Central memory CD8-positive, alpha-beta T cell (primary cell): ENCODE measurements around the gene SND1.

Experiments used
- ATAC-seq: fragments of 150-1000 bp; cut with Tn5 transposase; replicated peaks from 2 replicates; pipeline ENCODE4 v1.10.0; 2022; ENCODE audit warnings: mild to moderate bottlenecking, moderate FRiP score, moderate number of reproducible peaks; ENCODE audit not compliant: poor library complexity, severe bottlenecking; ENCODE audit errors: extremely low read depth
- DNase-seq, 2 donors: peaks; one replicate each; pipeline ENCODE4 v3.0.0; 2021; ENCODE audit warnings: low spot score in 2 of 2
- H3K27ac Mint-ChIP-seq: one replicate; pipeline ENCODE4 v1.8.0; 2022; ENCODE audit warnings: low read depth, mild to moderate bottlenecking, moderate library complexity, mixed read lengths
- H3K27me3 Mint-ChIP-seq: one replicate; pipeline ENCODE4 v1.8.0; 2022; ENCODE audit warnings: mixed read lengths
- H3K36me3 Mint-ChIP-seq: one replicate; pipeline ENCODE4 v1.8.0; 2022; ENCODE audit warnings: mild to moderate bottlenecking, moderate library complexity, mixed read lengths; ENCODE audit not compliant: insufficient read depth
- H3K4me1 Mint-ChIP-seq: one replicate; pipeline ENCODE4 v1.8.0; 2022; ENCODE audit warnings: mixed read lengths
- H3K4me3 Mint-ChIP-seq: one replicate; pipeline ENCODE4 v1.8.0; 2022; ENCODE audit warnings: mild to moderate bottlenecking, moderate library complexity, mixed read lengths
- H3K9me3 Mint-ChIP-seq: one replicate; pipeline ENCODE4 v1.8.0; 2022; ENCODE audit warnings: mixed read lengths

SND1 gene

DNA sequence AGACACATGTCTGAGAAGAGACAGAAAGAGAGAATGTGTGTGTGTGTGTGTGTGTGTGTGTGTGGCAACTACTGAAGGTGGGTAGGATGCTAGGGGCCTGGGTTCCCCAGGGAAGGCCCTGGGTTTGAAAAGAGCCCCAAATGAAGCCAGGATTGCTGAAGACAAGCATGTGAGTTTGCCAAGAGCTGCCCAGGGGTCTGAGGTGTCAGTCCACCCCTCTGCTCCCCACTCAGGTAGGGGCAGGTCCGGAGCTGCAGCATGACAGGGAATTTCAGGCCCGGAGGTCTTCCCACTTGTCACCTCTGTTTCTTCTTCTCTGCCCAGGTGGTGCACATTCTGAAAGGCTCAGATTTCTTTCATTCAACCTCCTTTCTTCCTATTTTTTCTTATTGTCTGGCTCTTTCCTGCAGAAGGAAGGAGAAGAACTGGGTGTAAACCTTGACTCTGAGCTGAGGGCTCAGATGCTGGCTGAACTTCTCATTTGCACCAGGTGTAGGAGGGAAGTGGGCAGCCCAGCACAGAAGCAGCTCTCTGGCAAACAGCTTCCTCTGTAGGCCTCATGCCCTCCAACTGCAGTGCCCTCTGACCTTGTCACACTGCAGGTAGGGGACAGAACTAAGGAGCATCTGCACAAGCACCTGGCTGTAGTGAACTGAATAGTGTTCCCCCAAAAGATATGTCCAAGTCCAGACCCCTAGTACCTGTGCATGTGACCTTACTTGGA lies 458.8 kb downstream of the SND1 start:
- Mint-ChIP-seq H3K36me3 (peaks cover 5% of the 10 kb centered on the region), H3K4me1 (peaks cover 61% of the 10 kb centered on the region), H3K4me3 (peak overlapping the region; percentile 64), H3K9me3 (no peaks in the 10 kb centered on the region), H3K27me3 (no peaks in the 10 kb centered on the region), H3K27ac (peak overlapping the region; percentile 67)
- DNase-seq (no peak), ATAC-seq (no peak)

GRCh38 chr7:128112018-128112780 lies 460.2 kb downstream of the SND1 start:
- H3K27ac Mint-ChIP-seq = no peak overlapping the region
- H3K36me3 Mint-ChIP-seq = peaks cover 10% of the 10 kb centered on the region
- H3K27me3 Mint-ChIP-seq = no peaks in the 10 kb centered on the region
- H3K4me3 Mint-ChIP-seq = peak overlapping the region; percentile 33
- DNase-seq = no peak
- H3K4me1 Mint-ChIP-seq = peaks cover 53% of the 10 kb centered on the region
- ATAC-seq = no peak
- H3K9me3 Mint-ChIP-seq = no peaks in the 10 kb centered on the region

GRCh38 chr7:128112781-128113221 lies 460.8 kb downstream of the SND1 start:
- H3K9me3 Mint-ChIP-seq = no peaks in the 10 kb centered on the region
- H3K27ac Mint-ChIP-seq = no peak overlapping the region
- no peak for ATAC-seq

GRCh38 chr7:128113839-128114238 lies 461.8 kb downstream of the SND1 start:
- Mint-ChIP-seq H3K27ac (no peak overlapping the region), H3K36me3 (peaks cover 8% of the 10 kb centered on the region), H3K4me3 (no peak overlapping the region), H3K27me3 (no peaks in the 10 kb centered on the region), H3K4me1 (peaks cover 43% of the 10 kb centered on the region), H3K9me3 (no peaks in the 10 kb centered on the region)
- ATAC-seq (no peak), DNase-seq (no peak)

More at GRCh38 chr7:128112781-128113221, 460.8 kb downstream of the SND1 start:
- peaks cover 10% of the 10 kb centered on the region for H3K36me3 Mint-ChIP-seq
- peak overlapping the region; percentile 33 for H3K4me3 Mint-ChIP-seq
- H3K4me1 Mint-ChIP-seq = peaks cover 51% of the 10 kb centered on the region
- no peaks in the 10 kb centered on the region for H3K27me3 Mint-ChIP-seq
- DNase-seq = no peak

DNA sequence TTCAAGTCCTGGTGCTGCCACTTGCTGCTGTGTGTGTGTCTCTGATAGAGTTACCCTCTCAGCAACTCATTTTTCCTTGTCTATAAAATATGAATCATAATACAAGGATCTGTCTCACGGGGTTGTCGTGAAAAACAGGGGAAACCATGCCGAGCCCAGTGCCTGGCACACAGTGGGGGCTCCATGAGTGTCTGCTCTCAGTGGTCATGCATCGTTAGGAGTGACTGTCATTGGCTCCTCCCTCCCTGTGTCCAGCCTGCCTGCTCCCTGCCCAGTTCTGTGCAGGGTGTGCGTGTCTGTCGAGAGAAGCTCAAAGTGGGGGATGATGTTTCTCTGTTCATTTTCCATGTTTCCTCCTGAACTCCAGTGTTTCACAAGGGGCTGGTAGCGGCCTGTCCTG lies 462.8 kb downstream of the SND1 start:
- H3K36me3 Mint-ChIP-seq = peaks cover 6% of the 10 kb centered on the region
- ATAC-seq (no peak), DNase-seq (no peak)
- H3K4me1 Mint-ChIP-seq = peaks cover 33% of the 10 kb centered on the region
- H3K27me3 Mint-ChIP-seq = no peaks in the 10 kb centered on the region
- no peak overlapping the region for H3K4me3 Mint-ChIP-seq
- H3K9me3 Mint-ChIP-seq = no peaks in the 10 kb centered on the region
- no peak overlapping the region for H3K27ac Mint-ChIP-seq

DNA sequence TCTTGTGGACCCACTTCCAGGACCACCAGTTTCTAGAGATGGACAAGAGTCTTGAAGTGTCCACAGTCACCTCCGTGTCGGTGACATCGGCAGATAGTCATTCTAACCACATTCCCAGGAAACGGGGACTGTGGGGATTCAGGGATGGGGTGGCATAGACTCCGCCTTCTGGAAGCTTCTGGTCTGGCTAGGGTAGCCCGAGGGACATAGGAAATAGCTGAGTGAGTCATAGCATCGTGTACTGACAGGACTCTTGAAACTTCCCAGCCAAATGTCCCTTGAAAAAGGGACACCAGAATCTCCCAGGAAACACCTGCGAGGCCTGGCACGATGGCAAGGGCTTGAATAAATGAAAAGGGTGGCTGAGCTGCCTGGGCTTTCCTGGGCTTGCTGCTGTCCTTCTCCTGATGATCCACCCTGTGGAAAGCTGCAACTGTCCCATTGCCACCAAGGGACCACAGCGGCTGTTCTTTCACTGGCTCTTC lies 463.4 kb downstream of the SND1 start:
- peaks cover 27% of the 10 kb centered on the region for H3K4me1 Mint-ChIP-seq
- peaks cover 6% of the 10 kb centered on the region for H3K36me3 Mint-ChIP-seq
- no peak overlapping the region for H3K27ac Mint-ChIP-seq
- no peaks in the 10 kb centered on the region for H3K9me3 Mint-ChIP-seq
- H3K4me3 Mint-ChIP-seq = no peak overlapping the region
- DNase-seq (no peak), ATAC-seq (no peak)
- H3K27me3 Mint-ChIP-seq = no peaks in the 10 kb centered on the region

DNA sequence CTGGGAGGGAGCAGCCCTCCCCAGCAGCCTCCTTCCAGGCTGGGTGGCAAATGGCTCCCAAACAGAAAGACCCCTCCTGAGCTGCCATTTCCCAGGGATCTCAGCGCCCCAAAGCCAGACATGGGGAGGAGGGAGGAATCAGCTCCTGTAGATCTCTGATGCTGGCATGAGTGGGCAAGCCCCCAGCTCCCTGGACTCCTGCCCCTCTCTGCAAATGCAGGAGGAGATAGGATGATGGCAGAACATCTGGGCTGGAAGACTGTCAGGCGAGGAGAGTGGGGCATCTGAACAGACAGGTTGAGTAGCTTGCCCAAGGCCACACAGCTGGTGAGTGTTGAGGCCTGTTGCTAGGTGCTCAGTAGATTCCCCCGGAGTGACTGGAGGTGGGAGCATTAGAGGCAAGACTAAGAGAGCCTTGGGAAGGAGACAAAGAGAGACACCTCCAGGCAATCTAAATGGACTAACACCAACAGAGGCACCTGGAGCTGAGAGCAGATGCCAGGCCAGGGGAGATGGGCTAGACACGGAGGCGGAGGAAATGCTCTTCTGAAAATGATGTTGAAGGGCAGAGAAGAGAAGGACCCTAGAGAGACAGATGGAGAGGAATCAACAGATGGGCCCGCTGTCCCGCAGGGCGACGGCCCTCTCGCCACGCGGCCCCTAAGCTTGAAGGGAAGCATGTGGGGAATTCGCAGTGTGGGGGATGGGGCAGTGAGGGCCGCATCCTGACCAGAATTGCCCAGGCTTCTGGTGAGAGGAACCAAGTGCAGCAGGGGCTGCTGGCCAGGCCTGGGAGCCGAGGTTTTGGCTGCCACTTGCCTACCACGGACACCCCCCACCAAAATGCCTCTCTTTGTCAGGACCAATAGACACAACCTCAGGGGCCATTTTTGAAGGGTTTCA lies 464.1 kb downstream of the SND1 start:
- Mint-ChIP-seq H3K9me3 (no peaks in the 10 kb centered on the region), H3K4me3 (no peak overlapping the region), H3K27me3 (no peaks in the 10 kb centered on the region), H3K27ac (no peak overlapping the region), H3K36me3 (peaks cover 6% of the 10 kb centered on the region), H3K4me1 (peaks cover 20% of the 10 kb centered on the region)
- ATAC-seq (no peak), DNase-seq (no peak)

DNA sequence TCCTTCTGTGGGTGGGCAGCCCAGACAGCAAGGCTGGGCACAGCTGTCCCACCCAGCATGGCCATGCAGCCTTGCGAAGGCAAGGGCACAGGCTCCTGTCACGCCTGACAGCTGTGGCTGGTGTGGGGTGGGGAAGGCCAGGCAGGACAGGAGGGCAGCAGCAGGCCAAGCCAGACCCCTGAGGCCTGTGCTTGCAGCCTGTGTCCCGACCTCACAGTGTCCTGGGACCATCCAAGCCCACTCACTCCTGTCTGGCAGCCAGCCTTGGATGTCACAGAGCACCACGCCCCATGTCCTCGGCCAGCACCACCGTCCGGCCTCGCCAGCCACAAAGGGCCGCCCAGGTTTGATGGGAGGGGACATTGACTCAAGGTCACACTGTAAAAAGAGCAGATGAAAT lies 464.7 kb downstream of the SND1 start:
- Mint-ChIP-seq H3K36me3 (peaks cover 6% of the 10 kb centered on the region), H3K4me1 (peaks cover 15% of the 10 kb centered on the region), H3K9me3 (no peaks in the 10 kb centered on the region), H3K27ac (no peak overlapping the region), H3K4me3 (no peak overlapping the region), H3K27me3 (no peaks in the 10 kb centered on the region)
- DNase-seq = no peak
- no peak for ATAC-seq

GRCh38 chr7:128117691-128118090 lies 465.7 kb downstream of the SND1 start:
- Mint-ChIP-seq H3K27ac (no peak overlapping the region), H3K4me3 (no peak overlapping the region)
- ATAC-seq = no peak

DNA sequence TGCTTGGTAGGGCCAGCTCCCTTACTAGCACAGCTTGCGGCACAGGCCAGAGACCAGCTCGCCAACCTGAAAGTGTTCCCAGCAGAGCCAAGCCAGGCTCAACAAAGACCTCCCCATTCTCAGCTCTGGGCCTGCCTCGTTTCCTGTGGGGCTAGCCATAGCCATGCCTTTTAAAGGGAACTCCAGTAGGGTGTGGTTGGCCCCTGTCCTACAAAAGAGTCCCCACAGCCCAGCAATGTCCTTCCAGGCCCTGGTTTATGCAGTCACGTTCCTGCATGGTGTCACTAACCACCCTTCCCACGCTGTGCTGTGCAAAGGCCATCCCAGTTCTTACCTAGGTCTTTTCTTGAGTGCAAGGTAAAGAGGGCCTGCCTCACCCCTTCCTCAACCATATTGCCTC lies 467.0 kb downstream of the SND1 start:
- Mint-ChIP-seq H3K36me3 (peaks cover 8% of the 10 kb centered on the region), H3K27me3 (no peaks in the 10 kb centered on the region), H3K4me1 (no peaks in the 10 kb centered on the region), H3K4me3 (no peak overlapping the region), H3K9me3 (no peaks in the 10 kb centered on the region), H3K27ac (no peak overlapping the region)
- ATAC-seq = no peak
- DNase-seq = no peak

More at GRCh38 chr7:128117691-128118090, 465.7 kb downstream of the SND1 start:
- Mint-ChIP-seq H3K9me3 (no peaks in the 10 kb centered on the region), H3K4me1 (peaks cover 5% of the 10 kb centered on the region), H3K27me3 (no peaks in the 10 kb centered on the region), H3K36me3 (peaks cover 8% of the 10 kb centered on the region)
- DNase-seq = no peak

- Mint-ChIP-seq H3K27me3 (no peaks in the 10 kb centered on the region), H3K36me3 (peaks cover 6% of the 10 kb centered on the region), H3K4me1 (peaks cover 7% of the 10 kb centered on the region), H3K27ac (no peak overlapping the region), H3K9me3 (no peaks in the 10 kb centered on the region), H3K4me3 (no peak overlapping the region)
- DNase-seq (no peak), ATAC-seq (no peak)
Measured at GRCh38 chr7:128120116-128120515, 468.1 kb downstream of the SND1 start.

DNA sequence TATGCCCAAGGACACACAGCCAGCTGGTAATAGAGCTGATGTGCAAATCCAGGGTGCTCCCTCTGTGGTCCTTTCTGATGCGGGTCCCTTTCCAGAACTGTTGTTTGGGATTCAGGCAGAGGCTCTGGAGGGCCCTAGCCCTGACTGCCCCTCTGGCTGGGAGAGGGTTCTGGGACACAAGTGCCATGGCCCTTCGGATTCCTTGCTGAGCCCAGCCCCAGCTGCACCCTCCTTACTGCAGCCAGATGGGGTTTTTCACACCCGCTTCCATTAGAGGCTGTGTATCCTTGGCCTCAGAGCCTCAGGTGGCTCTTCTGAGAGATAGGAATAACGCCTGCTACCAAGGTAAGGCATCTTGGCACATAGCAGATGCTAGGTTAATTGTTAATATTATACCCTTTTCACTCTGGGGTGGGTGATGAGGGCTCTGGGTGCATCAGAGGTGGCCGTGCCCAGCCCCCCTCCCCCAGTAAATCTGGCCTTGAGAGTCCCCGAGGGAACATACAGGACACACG lies 469.0 kb downstream of the SND1 start:
- Mint-ChIP-seq H3K9me3 (no peaks in the 10 kb centered on the region), H3K4me1 (peaks cover 10% of the 10 kb centered on the region), H3K27ac (no peak overlapping the region), H3K4me3 (no peak overlapping the region), H3K36me3 (peaks cover 4% of the 10 kb centered on the region), H3K27me3 (no peaks in the 10 kb centered on the region)
- DNase-seq = no peak
- no peak for ATAC-seq
